22Rv1 (cell line): ENCODE data around the gene NRXN2.

Experiments
- ZFX ChIP-seq: fragments of 450-650 bp; IDR thresholded peaks from 2 replicates; pipeline ENCODE4 v1.6.1; 2017; ENCODE audit warnings: antibody characterized with exemption, borderline replicate concordance
- TF ChIP-seq, protein P1 (sequence below): fragments of 450-650 bp; IDR thresholded peaks from 2 replicates; pipeline ENCODE4 v1.5.1; 2017; ENCODE audit warnings: mild to moderate bottlenecking

DNA sequence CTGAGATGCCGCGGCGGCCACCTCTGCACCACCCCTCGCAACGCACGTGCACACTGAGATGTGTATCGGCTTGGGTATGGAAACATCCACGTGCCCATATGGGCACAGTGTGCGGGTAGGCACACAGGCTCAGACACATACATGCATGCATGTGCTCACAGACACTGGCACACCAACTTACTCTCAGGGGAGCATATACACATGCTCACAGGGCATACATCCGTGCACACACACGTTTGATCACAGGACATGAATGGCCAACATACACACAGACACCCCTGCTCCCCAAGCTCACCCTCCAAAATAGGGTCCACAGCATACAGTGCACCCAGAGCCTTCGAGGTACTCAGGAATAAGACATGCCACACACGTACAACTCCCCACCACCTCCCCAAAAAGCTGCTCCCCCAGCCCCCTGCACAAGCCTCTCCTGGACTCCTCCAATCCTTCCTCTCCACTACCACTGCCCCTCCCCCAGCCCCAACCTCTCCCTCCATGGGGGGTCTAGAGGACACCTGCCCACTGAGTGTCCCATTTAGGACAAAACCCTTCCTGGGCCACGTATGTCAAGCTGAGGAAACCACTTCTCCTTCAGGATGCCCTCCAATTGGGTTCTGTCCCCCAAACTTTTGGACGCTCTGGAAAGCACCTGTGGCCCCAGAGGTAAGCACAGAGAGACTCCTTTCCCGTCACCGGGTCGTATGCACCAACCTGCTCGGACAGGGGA lies 78.9 kb downstream of the NRXN2 start:
- TF ChIP-seq, protein P1, sequence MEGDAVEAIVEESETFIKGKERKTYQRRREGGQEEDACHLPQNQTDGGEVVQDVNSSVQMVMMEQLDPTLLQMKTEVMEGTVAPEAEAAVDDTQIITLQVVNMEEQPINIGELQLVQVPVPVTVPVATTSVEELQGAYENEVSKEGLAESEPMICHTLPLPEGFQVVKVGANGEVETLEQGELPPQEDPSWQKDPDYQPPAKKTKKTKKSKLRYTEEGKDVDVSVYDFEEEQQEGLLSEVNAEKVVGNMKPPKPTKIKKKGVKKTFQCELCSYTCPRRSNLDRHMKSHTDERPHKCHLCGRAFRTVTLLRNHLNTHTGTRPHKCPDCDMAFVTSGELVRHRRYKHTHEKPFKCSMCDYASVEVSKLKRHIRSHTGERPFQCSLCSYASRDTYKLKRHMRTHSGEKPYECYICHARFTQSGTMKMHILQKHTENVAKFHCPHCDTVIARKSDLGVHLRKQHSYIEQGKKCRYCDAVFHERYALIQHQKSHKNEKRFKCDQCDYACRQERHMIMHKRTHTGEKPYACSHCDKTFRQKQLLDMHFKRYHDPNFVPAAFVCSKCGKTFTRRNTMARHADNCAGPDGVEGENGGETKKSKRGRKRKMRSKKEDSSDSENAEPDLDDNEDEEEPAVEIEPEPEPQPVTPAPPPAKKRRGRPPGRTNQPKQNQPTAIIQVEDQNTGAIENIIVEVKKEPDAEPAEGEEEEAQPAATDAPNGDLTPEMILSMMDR: no peak
- TF ChIP-seq ZFX: no peak
